H1 (cell line): ENCODE measurements around the gene UBQLNL. TPM values are rescaled to one million over a fixed set of nuclear protein-coding genes. Genes with fewer than 3 reads are reported as not detected.

Source experiments
- E2F6 ChIP-seq: IDR thresholded peaks from 2 replicates; pipeline ENCODE4 v1.6.1; 2012; ENCODE audit warnings: inconsistent platforms
- polyA plus RNA-seq, 7 experiments: library from polyadenylated mRNA; depleted of rRNA in 3 of 7; stranded (reverse) in 5 of 7; unstranded in 2 of 7; fragments of >200 nt in 5 of 7; fragments of 200-250 nt in 2 of 7; gene quantifications; 1 replicate in 5 of 7; 2 replicates in 1 of 7; 4 replicates in 1 of 7; pipeline versions ENCODE4 v1.2.1 to v1.2.3, GENCODE V29; 2011 to 2013; ENCODE audit warnings: missing spikeins in 2 of 7, mixed read lengths in 2 of 7
- total RNA-seq: library from RNA; stranded (reverse); fragmentation: NEBNext Ultra II Directional; extraction: Animal tissue kit (Norgen Biotek cat#: 25700); gene quantifications from 2 replicates; pipeline ENCODE4 v1.2.1, GENCODE V29; 2021

The UBQLNL gene
- total and polyA plus RNA-seq, 2 of the 8 experiments (the other 6 are each of a cell fraction or from before 2014, with no cell fraction given) = 0.35 TPM; not detected in 1

- no peak for TF ChIP-seq E2F6
Observed at GRCh38 chr11:5541427-5541826, 24.9 kb upstream of the UBQLNL start (continued).
